Stimulated activated CD4-positive, alpha-beta T cell treated with anti-CD3 and anti-CD28 coated beads, Interleukin-12 subunit alpha, Interleukin-12 subunit beta, amount 100 ng/mL, for 24 hours (primary cell): ENCODE measurements around the gene POLR2J3.
"Not testable (repeated sequence)": the region's sequence is repeated elsewhere in the genome, so short reads cannot be mapped to it uniquely, and the experiment has no call there.

Experiments used
- DNase-seq, 2 experiments: peaks; one replicate each; pipeline ENCODE4 v3.0.0-alpha.2; 2020; ENCODE audit warnings: low read depth in 2 of 2

The POLR2J3 gene

DNA sequence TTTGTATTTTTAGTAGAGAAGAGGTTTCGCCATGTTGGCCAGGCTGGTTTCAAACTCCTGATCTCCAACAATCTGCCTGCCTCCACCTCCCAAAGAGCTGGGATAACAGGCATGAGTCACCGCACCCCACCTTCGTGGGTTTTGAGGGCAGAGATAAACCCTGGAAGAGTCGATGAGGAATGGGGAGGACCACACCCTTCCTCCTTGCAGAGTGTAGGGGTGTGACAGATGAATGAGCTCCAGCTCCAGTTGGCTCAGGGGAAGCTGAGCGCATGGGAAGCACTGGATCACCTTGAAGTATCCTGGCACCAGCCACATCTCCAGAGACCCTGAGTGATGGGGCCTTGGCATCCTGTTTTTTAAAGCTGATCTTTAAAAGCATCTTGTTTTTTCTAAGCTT lies 11.1 kb upstream of the POLR2J3 start:
- DNase-seq, result not testable (repeated sequence)

GRCh38 chr7:102581722-102582121 lies 9.3 kb upstream of the POLR2J3 start:
- DNase-seq, result not testable (repeated sequence)

- DNase-seq, result not testable (repeated sequence)
Measured at GRCh38 chr7:102578486-102578885, 6.1 kb upstream of the POLR2J3 start.

GRCh38 chr7:102577315-102578240 lies 5.2 kb upstream of the POLR2J3 start:
- not testable (repeated sequence) for DNase-seq

GRCh38 chr7:102576363-102576762 lies 4.0 kb upstream of the POLR2J3 start:
- not testable (repeated sequence) for DNase-seq

- DNase-seq, result not testable (repeated sequence)
Measured at GRCh38 chr7:102574607-102575006, 2.2 kb upstream of the POLR2J3 start.

DNA sequence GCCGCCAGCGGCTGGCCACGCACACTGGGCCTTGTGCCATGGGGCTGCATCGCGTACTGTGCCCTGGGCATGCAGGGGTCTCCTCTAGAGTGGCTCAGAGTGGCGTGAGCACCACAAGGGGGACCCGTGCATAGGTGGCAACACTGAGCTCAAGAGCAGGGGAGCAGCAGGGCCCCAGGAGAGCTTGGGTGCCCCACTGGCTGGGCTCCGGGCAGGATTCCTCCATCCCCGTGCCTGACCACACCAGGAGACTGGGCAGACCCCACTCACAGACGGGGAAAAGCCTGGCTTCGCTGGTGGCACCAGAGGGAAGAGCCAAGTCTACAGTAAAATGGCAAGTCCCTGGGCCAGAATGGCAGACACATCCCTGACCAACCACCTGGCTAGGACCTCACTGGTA lies 3.8 kb downstream of the POLR2J3 start:
- DNase-seq, result not testable (repeated sequence)

DNA sequence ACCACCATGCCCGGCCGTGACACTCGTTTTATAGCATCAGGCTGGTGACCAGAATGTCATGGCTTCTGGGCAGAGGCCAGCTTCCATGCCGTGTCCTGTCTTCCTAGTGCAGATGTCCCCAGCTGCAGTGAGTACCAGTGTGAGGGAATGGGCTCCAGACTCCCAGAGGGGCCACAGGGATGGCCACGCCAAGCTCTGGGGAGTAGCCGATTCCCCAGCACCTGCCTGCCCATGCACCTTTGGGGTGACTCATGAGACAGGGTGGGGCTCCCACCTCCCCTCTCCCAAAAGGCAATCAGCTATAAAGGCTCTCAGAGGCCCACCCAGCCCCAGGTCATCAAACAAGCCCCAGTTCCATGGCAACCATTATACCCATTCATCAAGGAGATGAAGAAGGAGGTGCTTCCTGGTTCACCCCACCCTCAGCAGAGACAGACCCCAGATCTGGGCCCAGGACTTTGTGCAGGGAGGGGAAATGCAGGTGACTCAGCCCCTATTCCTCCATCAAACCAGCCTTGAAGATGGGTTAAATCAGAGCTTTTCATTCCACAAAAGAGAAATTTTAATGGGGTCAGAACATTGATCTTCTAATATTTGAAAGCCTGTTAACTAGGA lies 21.5 kb downstream of the POLR2J3 start, which contains the start of gene SPDYE2:
TSS of gene SPDYE2 (plus strand) at position 419 of the 615 bp plus-strand sequence. CDS start 2,030 bp downstream, outside the sequence.
- DNase-seq, result not testable (repeated sequence)

GRCh38 chr7:102546353-102546752 lies 26.0 kb downstream of the POLR2J3 start:
- DNase-seq, result not testable (repeated sequence)

DNA sequence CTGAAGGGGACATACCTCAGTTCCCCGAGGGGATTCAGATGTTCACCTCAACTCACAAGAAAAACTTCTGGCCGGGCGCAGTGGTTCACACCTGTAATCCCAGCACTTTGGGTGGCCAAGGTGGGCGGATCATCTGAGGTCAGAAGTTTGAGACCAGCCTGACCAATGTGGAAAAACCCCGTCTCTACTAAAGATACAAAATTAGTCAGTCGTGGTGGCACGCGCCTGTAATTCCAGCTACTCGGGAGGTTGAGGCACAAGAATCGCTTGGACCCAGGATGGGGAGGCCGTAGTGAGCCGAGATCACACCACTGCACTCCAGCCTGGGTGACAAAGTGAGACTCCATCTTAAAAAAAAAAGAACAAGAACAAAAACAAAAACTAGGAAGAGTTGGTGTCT lies 27.1 kb downstream of the POLR2J3 start:
- DNase-seq, result not testable (repeated sequence)

DNA sequence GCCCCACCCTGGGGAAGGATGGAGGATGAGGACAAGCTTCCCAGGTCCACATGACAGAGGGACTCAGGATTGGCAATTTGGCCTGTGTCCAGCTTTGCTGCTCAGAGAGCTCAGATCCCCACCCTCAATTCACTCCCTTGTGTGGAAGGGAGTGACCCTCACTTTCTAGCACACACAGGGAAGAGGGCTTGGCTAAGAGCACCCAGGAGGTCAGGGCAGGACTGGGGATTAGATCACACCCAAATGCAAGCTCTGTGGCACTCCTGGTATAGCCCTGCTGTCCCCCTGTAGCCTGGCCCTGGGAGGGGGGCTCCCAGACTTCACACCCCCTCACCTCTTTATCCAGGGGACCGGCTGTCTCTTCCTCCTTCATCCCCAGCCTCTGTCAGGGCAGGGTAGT lies 28.0 kb downstream of the POLR2J3 start:
- not testable (repeated sequence) for DNase-seq

- not testable (repeated sequence) for DNase-seq
Measured at GRCh38 chr7:102543596-102543995, 28.8 kb downstream of the POLR2J3 start, which contains the start of gene UPK3BL2. TSS of gene UPK3BL2 (minus strand) at chr7:102543696. CDS start at chr7:102543636, 60 bp downstream.

GRCh38 chr7:102542771-102543170 lies 29.6 kb downstream of the POLR2J3 start:
- not testable (repeated sequence) for DNase-seq

GRCh38 chr7:102542083-102542482 lies 30.3 kb downstream of the POLR2J3 start:
- DNase-seq, result not testable (repeated sequence)

GRCh38 chr7:102540604-102541003 lies 31.8 kb downstream of the POLR2J3 start:
- not testable (repeated sequence) for DNase-seq

- not testable (repeated sequence) for DNase-seq
Measured at GRCh38 chr7:102535062-102535615, 37.2 kb downstream of the POLR2J3 start.

DNA sequence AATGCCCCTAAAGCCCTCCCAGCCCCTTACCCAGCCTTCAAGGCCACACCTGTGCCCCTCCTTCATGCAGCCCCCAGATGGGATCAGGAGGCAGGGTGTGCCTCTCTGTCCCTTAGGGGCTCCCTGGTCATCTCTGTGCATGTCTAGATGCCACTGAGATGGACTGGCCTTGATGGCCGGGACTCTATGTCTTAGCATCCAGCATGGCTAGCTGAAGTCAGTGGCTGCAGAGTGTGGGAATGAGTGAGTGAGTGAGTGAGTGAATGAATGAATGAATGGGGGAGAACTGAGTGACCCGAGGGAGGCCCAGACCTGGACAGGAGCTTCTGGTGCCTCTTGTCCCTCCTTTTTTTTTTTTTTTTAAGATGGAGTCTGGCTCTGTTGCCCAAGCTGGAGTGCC lies 40.3 kb downstream of the POLR2J3 start:
- not testable (repeated sequence) for DNase-seq

DNA sequence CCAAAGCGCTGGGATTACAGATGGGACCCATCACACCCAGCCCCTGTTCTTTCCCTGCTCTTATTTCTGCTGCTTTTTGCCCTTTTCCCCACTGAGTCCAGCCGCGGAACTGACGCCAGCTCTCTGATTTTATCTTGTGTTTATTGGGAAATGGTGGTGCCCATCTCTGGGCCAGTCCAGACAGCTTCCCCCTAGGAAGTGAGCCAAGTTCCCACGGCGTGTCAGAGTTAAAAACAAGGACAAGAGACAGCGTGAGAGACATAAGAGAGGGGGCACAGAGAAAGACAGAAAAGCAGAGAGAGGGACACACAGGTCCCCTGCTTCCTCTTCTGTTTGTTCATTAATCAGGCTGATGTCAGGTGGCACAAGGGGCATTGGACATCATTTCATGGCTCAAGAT lies 40.8 kb downstream of the POLR2J3 start:
- not testable (repeated sequence) for DNase-seq

DNA sequence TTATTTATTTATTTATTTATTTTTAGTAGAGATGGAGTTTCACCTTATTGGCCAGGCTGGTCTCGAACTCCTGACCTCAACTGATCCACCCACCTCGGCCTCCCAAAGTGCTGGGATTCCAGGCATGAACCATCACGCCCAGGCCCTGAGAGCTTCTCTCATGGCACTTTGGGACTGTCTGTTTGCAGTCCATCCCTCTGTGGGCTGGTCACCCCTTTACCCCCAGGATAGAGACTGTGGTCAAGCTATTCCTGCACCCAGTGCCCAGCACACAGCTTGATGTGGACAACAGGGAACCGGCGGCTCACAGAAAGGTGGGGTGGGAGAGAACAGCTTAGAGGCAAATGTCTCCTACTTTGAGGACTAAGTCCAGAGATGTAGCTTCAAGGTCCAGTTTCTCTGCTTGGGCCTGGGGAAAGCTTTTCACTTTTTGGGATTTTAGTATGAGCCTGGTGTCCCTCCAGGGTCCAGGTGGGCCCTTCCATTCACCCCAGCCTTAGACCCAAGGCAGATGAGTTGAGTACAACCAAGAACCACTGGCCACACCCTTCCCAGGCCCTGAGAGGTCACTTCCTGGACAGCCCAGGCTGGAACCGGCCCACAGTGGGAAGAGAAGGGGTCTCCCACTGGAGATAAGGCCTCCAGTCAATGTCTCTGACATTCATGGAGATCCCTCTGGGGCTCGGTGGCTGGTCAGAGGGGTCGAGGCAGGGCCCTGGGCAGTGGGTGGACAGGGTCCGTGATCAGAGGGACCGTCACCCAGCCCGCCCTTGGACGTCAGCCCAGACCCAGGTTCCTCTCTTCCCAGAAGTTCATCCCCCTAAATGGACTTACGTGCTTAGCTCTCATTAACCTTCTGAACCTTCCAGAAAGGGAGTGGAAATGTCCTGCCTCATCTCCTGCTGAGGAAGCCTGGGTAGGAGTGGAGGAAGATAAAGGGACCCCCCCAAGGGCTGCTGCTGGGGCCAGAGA lies 44.3 kb downstream of the POLR2J3 start:
- DNase-seq, result not testable (repeated sequence)

- DNase-seq, result not testable (repeated sequence)
Measured at GRCh38 chr7:102527182-102527581, 45.2 kb downstream of the POLR2J3 start.

DNA sequence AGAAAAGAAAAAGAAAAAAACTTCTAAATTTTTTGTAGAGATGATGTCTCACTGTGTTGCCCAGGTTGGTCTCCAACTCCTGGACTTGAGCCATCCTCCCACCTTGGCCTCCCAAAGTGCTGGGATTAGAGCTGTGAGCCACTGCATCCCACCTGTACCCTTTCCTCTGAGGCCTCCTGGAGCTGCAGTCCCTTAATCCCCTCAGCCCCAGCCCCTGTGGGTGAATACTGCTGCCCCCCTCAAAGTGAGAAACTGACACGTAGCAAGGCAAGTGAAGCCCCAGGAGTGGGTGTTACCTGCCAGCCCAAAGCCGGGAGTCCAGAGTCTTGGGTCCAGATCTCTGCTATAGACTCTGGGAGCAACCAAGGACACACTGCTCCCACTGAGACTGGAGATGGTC lies 47.6 kb downstream of the POLR2J3 start:
- not testable (repeated sequence) for DNase-seq
